Measurements from ENCODE around the gene TBX5.

TBX5 gene

DNA sequence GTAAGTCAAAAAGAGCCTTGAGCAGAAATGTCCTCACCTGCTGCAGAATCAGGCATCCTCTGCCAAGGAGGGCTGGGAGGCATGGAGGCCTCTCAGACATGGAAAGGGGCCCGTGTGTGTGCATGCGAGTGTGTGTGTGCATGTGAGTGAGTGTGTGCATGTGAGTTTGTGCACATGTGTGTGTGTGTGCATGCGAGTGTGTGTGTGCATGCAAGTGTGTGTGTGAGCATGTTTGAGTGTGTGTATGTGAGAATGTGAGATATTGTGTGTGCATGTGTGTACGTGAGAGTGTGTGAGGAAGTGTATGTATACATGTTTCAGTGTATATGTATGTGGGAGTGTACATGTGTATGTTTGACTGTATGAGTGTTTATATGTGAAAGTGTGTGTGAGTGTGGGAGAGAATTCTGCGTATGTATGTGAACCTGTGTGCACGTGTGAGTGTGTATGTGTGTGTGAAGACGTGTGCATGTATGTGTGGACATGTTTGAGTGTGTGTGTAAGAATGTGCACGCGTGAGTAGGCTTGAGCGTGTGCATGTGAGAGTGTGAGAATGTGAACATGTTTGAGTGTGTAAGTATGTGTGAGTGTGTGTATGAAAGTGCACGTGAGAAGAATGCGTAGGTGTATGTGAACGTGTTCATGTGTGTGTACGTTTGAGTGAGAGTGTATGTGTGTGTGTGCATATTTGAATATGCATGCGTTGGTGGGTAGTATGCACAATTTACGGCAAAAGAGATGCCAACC is 90.8 kb downstream of the TBX5 start:
- DNase-seq: no peak
- no peaks in the 10 kb centered on the region for H3K27me3 ChIP-seq (replicated peaks; ENCODE audit: control insufficient read depth, insufficient read depth, low read length, poor library complexity, severe bottlenecking)
- H3K4me1 ChIP-seq (ENCODE audit: control insufficient read depth, insufficient read depth, low read length, poor library complexity, severe bottlenecking): no peaks in the 10 kb centered on the region
- H3K27ac ChIP-seq (ENCODE audit: insufficient read depth, low read length, poor library complexity, severe bottlenecking): no peak overlapping the region
- H3K36me3 ChIP-seq (ENCODE audit: control insufficient read depth, insufficient read depth, low read length): no peaks in the 10 kb centered on the region
- no peaks in the 10 kb centered on the region for H3K9me3 ChIP-seq (ENCODE audit: control insufficient read depth, low read length)
- no peak overlapping the region for H3K4me3 ChIP-seq (ENCODE audit: insufficient read depth, low read depth, low read length, poor library complexity, severe bottlenecking)

DNA sequence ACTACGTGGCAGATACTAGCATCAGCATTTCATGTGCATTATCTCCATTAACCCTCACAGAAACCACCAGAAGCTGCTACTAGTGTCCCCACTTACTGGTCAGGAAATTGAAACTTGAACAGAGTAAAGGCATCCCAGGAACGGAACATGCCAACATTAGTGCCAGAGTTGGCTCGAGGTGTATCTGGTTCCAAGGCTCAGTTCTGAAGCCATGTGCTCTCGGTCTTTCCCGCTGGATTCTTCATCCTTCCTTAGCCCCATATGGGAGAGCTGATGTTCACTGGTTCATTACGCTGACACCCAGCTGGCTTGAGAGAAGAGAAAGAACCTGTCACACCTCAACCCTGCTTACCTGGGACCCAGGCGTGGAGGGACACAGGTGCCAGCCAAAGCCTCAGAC is 91.5 kb downstream of the TBX5 start:
- no peak for DNase-seq
- Histone ChIP-seq H3K27me3 (replicated peaks; ENCODE audit: control insufficient read depth, insufficient read depth, low read length, poor library complexity, severe bottlenecking) (no peaks in the 10 kb centered on the region), H3K27ac (ENCODE audit: insufficient read depth, low read length, poor library complexity, severe bottlenecking) (no peak overlapping the region), H3K36me3 (ENCODE audit: control insufficient read depth, insufficient read depth, low read length) (no peaks in the 10 kb centered on the region), H3K9me3 (ENCODE audit: control insufficient read depth, low read length) (no peaks in the 10 kb centered on the region), H3K4me3 (ENCODE audit: insufficient read depth, low read depth, low read length, poor library complexity, severe bottlenecking) (no peak overlapping the region), H3K4me1 (ENCODE audit: control insufficient read depth, insufficient read depth, low read length, poor library complexity, severe bottlenecking) (no peaks in the 10 kb centered on the region)

DNA sequence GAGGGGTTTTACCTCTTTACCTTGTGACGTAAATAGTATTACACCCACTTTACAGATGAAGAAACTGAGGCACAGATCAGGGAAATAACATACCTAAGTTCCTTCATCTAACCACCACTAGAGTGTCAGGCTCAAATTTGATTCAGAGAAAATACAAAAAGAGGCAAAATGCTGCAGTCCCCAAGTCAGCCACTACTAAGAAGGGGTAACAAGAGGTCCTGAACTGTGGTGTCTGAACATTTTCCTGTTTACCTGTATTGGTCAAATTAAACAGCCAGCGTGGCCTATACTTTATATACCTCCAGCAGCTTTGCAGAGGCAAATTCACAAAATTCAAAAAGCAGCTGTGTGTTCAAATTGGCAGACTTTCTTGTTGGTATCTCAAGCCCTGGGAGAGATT is 92.0 kb downstream of the TBX5 start:
- no peak overlapping the region for H3K4me3 ChIP-seq (ENCODE audit: insufficient read depth, low read depth, low read length, poor library complexity, severe bottlenecking)
- no peaks in the 10 kb centered on the region for H3K9me3 ChIP-seq (ENCODE audit: control insufficient read depth, low read length)
- H3K27me3 ChIP-seq (replicated peaks; ENCODE audit: control insufficient read depth, insufficient read depth, low read length, poor library complexity, severe bottlenecking): no peaks in the 10 kb centered on the region
- DNase-seq: no peak
- H3K4me1 ChIP-seq (ENCODE audit: control insufficient read depth, insufficient read depth, low read length, poor library complexity, severe bottlenecking): no peaks in the 10 kb centered on the region
- no peak overlapping the region for H3K27ac ChIP-seq (ENCODE audit: insufficient read depth, low read length, poor library complexity, severe bottlenecking)
- H3K36me3 ChIP-seq (ENCODE audit: control insufficient read depth, insufficient read depth, low read length): no peaks in the 10 kb centered on the region

DNA sequence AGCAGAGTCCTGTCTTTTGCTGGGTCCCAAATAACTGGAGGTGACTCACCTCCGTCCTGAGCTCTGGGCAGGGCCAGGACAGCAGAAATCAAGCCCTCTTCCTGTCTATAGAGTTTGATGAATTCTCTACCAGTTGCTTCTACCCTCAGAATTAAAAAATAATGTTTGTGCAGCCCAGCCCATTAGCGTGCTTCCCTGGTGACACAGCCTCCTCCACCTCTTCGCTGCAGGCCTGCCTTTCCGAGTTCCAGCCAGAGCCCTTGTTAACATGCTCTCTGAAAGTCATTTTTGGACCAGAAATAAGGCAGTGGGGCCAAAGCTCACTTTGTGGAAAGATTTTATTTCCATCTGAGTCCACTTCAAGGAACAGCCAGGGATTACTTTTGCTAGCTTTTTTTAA is 94.0 kb downstream of the TBX5 start:
- no peak for DNase-seq
- Histone ChIP-seq H3K4me1 (ENCODE audit: control insufficient read depth, insufficient read depth, low read length, poor library complexity, severe bottlenecking) (no peaks in the 10 kb centered on the region), H3K9me3 (ENCODE audit: control insufficient read depth, low read length) (no peaks in the 10 kb centered on the region), H3K4me3 (ENCODE audit: insufficient read depth, low read depth, low read length, poor library complexity, severe bottlenecking) (no peak overlapping the region), H3K36me3 (ENCODE audit: control insufficient read depth, insufficient read depth, low read length) (no peaks in the 10 kb centered on the region), H3K27ac (ENCODE audit: insufficient read depth, low read length, poor library complexity, severe bottlenecking) (no peak overlapping the region), H3K27me3 (replicated peaks; ENCODE audit: control insufficient read depth, insufficient read depth, low read length, poor library complexity, severe bottlenecking) (no peaks in the 10 kb centered on the region)

DNA sequence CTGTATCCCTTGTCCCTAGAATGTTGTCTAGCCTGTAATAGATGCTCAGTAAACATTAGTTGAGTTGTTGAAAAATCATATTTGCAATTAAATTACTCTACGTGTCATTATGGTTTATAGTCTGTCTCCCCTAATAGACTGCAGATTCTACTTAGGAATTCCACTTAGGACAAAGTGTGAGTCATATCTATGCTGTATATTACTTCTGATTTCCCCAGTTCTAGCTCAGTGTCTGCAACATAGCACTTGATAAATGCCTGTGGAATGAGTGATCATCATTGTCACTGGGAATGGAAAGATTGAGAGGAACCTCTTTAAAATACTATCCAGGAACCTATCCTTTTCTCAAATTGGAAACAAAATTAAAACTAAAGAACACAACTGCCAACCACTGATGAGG is 99.3 kb downstream of the TBX5 start:
- Histone ChIP-seq H3K27ac (ENCODE audit: insufficient read depth, low read length, poor library complexity, severe bottlenecking) (no peak overlapping the region), H3K4me3 (ENCODE audit: insufficient read depth, low read depth, low read length, poor library complexity, severe bottlenecking) (no peak overlapping the region), H3K4me1 (ENCODE audit: control insufficient read depth, insufficient read depth, low read length, poor library complexity, severe bottlenecking) (no peaks in the 10 kb centered on the region), H3K27me3 (replicated peaks; ENCODE audit: control insufficient read depth, insufficient read depth, low read length, poor library complexity, severe bottlenecking) (no peaks in the 10 kb centered on the region), H3K36me3 (ENCODE audit: control insufficient read depth, insufficient read depth, low read length) (no peaks in the 10 kb centered on the region), H3K9me3 (ENCODE audit: control insufficient read depth, low read length) (no peaks in the 10 kb centered on the region)
- no peak for DNase-seq

DNA sequence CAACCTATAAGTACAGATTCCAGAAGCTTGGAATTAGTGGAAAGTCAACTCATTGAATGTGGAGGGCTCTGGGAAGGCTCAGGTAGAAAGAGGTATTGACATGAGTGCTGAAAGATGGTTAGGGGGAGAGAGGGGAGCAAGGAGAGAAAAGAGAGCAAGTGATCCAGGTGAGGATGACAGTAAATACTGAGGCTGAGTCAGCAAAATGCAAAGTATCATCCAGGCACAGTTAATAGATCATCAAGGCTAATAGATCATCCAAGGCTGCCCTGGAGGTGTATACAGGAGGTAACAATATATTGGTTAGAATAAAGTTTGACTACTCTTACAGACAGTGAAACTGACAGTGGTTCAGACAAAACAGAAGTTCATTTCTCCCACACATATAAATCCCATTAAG is 100.5 kb downstream of the TBX5 start:
- Histone ChIP-seq H3K9me3 (ENCODE audit: control insufficient read depth, low read length) (no peaks in the 10 kb centered on the region), H3K36me3 (ENCODE audit: control insufficient read depth, insufficient read depth, low read length) (no peaks in the 10 kb centered on the region), H3K27me3 (replicated peaks; ENCODE audit: control insufficient read depth, insufficient read depth, low read length, poor library complexity, severe bottlenecking) (no peaks in the 10 kb centered on the region), H3K4me1 (ENCODE audit: control insufficient read depth, insufficient read depth, low read length, poor library complexity, severe bottlenecking) (no peaks in the 10 kb centered on the region), H3K27ac (ENCODE audit: insufficient read depth, low read length, poor library complexity, severe bottlenecking) (no peak overlapping the region), H3K4me3 (ENCODE audit: insufficient read depth, low read depth, low read length, poor library complexity, severe bottlenecking) (no peak overlapping the region)
- DNase-seq: no peak

Data from effector memory CD4-positive, alpha-beta T cell (primary cell).